ENCODE results near the gene ICAM3.
A peak's percentile ranks its signal among the peaks of the same experiment; 100 is the strongest.

DNA sequence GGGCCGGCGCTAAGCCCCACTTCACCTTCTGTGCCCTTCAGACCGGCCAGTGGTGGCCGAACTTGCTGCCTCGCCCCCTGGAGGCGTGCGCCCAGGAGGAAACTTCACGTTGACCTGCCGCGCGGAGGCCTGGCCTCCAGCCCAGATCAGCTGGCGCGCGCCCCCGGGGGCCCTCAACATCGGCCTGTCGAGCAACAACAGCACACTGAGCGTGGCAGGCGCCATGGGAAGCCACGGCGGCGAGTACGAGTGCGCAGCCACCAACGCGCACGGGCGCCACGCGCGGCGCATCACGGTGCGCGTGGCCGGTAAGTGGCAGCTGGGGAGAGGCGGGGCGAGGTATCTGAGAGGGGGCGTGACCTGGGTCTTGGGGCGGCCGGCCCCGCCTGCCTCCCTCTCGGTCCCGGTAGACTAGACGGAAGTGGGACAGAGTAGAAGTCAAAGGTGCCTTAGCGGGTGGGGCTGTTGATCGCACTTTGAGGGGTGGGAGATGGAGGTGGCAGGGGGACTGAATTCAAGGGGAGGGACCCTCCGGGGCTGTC lies 44.0 kb downstream of the ICAM3 start:
- TF ChIP-seq, protein P1, sequence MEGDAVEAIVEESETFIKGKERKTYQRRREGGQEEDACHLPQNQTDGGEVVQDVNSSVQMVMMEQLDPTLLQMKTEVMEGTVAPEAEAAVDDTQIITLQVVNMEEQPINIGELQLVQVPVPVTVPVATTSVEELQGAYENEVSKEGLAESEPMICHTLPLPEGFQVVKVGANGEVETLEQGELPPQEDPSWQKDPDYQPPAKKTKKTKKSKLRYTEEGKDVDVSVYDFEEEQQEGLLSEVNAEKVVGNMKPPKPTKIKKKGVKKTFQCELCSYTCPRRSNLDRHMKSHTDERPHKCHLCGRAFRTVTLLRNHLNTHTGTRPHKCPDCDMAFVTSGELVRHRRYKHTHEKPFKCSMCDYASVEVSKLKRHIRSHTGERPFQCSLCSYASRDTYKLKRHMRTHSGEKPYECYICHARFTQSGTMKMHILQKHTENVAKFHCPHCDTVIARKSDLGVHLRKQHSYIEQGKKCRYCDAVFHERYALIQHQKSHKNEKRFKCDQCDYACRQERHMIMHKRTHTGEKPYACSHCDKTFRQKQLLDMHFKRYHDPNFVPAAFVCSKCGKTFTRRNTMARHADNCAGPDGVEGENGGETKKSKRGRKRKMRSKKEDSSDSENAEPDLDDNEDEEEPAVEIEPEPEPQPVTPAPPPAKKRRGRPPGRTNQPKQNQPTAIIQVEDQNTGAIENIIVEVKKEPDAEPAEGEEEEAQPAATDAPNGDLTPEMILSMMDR (IDR thresholded peaks at IDR 0.05 in 2 of 3, conservative IDR thresholded peaks at IDR 0.05 in 1 of 3; ENCODE audit: control insufficient read depth in 2 of 3, extremely low read depth in 1 of 3, insufficient read depth in 1 of 3, low read depth in 3 of 3, low read length in 3 of 3), result peak; percentile 5 to 19 (median 18); a peak in 1 of 6 replicates
- no peak for TF ChIP-seq SMAD1 (IDR thresholded peaks at IDR 0.05; ENCODE audit: low read depth, partially characterized antibody)
- no peak for TF ChIP-seq ZNF384 (IDR thresholded peaks at IDR 0.05; ENCODE audit: borderline replicate concordance, low read depth, low read length)
- TF ChIP-seq, protein P2, sequence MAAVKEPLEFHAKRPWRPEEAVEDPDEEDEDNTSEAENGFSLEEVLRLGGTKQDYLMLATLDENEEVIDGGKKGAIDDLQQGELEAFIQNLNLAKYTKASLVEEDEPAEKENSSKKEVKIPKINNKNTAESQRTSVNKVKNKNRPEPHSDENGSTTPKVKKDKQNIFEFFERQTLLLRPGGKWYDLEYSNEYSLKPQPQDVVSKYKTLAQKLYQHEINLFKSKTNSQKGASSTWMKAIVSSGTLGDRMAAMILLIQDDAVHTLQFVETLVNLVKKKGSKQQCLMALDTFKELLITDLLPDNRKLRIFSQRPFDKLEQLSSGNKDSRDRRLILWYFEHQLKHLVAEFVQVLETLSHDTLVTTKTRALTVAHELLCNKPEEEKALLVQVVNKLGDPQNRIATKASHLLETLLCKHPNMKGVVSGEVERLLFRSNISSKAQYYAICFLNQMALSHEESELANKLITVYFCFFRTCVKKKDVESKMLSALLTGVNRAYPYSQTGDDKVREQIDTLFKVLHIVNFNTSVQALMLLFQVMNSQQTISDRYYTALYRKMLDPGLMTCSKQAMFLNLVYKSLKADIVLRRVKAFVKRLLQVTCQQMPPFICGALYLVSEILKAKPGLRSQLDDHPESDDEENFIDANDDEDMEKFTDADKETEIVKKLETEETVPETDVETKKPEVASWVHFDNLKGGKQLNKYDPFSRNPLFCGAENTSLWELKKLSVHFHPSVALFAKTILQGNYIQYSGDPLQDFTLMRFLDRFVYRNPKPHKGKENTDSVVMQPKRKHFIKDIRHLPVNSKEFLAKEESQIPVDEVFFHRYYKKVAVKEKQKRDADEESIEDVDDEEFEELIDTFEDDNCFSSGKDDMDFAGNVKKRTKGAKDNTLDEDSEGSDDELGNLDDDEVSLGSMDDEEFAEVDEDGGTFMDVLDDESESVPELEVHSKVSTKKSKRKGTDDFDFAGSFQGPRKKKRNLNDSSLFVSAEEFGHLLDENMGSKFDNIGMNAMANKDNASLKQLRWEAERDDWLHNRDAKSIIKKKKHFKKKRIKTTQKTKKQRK (IDR thresholded peaks at IDR 0.05; ENCODE audit: low read depth, low read length), result no peak
- TF ChIP-seq EED (IDR thresholded peaks at IDR 0.05; ENCODE audit: low read depth), result no peak
- TF ChIP-seq POLR2AphosphoS5 (IDR thresholded peaks at IDR 0.05; ENCODE audit: low read length), result 0 out of 2 replicates have a peak, but pooled peaks have one; percentile 18
- TF ChIP-seq, protein P3, sequence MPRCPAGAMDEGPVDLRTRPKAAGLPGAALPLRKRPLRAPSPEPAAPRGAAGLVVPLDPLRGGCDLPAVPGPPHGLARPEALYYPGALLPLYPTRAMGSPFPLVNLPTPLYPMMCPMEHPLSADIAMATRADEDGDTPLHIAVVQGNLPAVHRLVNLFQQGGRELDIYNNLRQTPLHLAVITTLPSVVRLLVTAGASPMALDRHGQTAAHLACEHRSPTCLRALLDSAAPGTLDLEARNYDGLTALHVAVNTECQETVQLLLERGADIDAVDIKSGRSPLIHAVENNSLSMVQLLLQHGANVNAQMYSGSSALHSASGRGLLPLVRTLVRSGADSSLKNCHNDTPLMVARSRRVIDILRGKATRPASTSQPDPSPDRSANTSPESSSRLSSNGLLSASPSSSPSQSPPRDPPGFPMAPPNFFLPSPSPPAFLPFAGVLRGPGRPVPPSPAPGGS (IDR thresholded peaks at IDR 0.05; ENCODE audit: borderline replicate concordance, insufficient read depth, low read depth, low read length, poor library complexity, severe bottlenecking), result no peak
- TF ChIP-seq NBN (IDR thresholded peaks at IDR 0.05), result no peak
